ENCODE results near the gene ADARB1. TPM values are rescaled to one million over a fixed set of nuclear protein-coding genes. Genes with fewer than 3 reads are reported as not detected.

The ADARB1 gene
- total RNA-seq, 2 experiments from 2014 or later = 6.6 to 20.5 TPM

DNA sequence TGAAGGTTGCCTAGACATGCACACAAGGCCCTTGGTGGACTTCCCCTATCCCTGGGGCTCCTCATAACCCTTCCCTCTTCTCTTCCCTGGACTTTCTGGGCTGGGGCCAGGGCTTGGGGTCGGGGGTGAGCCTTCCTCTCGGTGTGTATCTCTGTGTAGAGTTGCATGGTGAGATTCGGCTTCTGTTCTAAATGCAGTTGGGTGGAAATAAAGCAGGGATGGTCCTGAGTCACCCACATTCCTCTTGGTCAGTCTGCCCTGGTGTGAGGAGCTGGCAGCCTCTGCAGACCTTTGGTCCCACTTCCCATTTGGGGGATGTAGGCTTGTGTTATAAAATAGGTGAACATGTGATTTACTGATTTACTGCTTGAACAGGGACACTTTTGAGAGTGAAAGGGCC is 38.0 kb downstream of the ADARB1 start:
- no peak for TF ChIP-seq EZH2phosphoT487 (IDR thresholded peaks at IDR 0.05; ENCODE audit: borderline replicate concordance, low read depth, low read length)
- TF ChIP-seq, protein P1, sequence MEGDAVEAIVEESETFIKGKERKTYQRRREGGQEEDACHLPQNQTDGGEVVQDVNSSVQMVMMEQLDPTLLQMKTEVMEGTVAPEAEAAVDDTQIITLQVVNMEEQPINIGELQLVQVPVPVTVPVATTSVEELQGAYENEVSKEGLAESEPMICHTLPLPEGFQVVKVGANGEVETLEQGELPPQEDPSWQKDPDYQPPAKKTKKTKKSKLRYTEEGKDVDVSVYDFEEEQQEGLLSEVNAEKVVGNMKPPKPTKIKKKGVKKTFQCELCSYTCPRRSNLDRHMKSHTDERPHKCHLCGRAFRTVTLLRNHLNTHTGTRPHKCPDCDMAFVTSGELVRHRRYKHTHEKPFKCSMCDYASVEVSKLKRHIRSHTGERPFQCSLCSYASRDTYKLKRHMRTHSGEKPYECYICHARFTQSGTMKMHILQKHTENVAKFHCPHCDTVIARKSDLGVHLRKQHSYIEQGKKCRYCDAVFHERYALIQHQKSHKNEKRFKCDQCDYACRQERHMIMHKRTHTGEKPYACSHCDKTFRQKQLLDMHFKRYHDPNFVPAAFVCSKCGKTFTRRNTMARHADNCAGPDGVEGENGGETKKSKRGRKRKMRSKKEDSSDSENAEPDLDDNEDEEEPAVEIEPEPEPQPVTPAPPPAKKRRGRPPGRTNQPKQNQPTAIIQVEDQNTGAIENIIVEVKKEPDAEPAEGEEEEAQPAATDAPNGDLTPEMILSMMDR (conservative IDR thresholded peaks at IDR 0.05; ENCODE audit: low read length) = no peak
- intact Hi-C loops (cut with micrococcal nuclease; ENCODE audit: unreplicated experiment) = no loop called here
- BruUV-seq (replicated peaks) = no TSS peak
- no peak overlapping the region for H3K27ac ChIP-seq (ENCODE audit: low read depth, low read length, poor library complexity, severe bottlenecking)
- POLR2A ChIA-PET = interaction anchor here (0.6 to 7.3 kb wide), 3 partner anchors 10 to 284 kb away, joined by 3 to 116 read pairs (median 4); no protein-coding TSS in a partner anchor
- no peak for DNase-seq (ENCODE audit: low spot score)
- no peak overlapping the region for H3K4me3 ChIP-seq (ENCODE audit: low read depth, low read length, poor library complexity, severe bottlenecking)
- no peak overlapping the region for H2AFZ ChIP-seq (ENCODE audit: low read length)
- no peaks in the 10 kb centered on the region for H4K20me1 ChIP-seq (ENCODE audit: insufficient read depth, low read length)
- no peaks in the 10 kb centered on the region; the same call in 1 of the 2 replicates for H3K36me3 ChIP-seq (ENCODE audit: insufficient read depth, low read length)
- H3K4me2 ChIP-seq (ENCODE audit: low read length) = peak overlapping the region; percentile 62; the same call in 1 of the 2 replicates
- CTCF ChIA-PET (ENCODE audit: unreplicated experiment) = interaction anchor here (0.8 to 3.0 kb wide), 2 partner anchors 10 to 16 kb away, joined by 3 to 14 read pairs; no protein-coding TSS in a partner anchor
- H3K79me2 ChIP-seq (ENCODE audit: insufficient read depth, low read depth, low read length) = no peaks in the 10 kb centered on the region
- 0 out of 2 replicates have a peak, but pooled peaks cover 5% of the 10 kb centered on the region for H3K9me3 ChIP-seq (ENCODE audit: low read length)
- no peaks in the 10 kb centered on the region for H3K9me2 ChIP-seq (ENCODE audit: insufficient read depth, low read length)
- H3K4me1 ChIP-seq (ENCODE audit: insufficient read depth, low read length, poor library complexity, severe bottlenecking) = peaks cover 52% of the 10 kb centered on the region

- TF ChIP-seq EZH2phosphoT487 (IDR thresholded peaks at IDR 0.05; ENCODE audit: borderline replicate concordance, low read depth, low read length) = no peak
- TF ChIP-seq, protein P1 (conservative IDR thresholded peaks at IDR 0.05; ENCODE audit: low read length) = no peak
- Histone ChIP-seq H4K20me1 (ENCODE audit: insufficient read depth, low read length) (no peaks in the 10 kb centered on the region), H3K9me2 (ENCODE audit: insufficient read depth, low read length) (no peaks in the 10 kb centered on the region), H3K4me3 (ENCODE audit: low read depth, low read length, poor library complexity, severe bottlenecking) (no peak overlapping the region), H3K9me3 (ENCODE audit: low read length) (no peaks in the 10 kb centered on the region), H2AFZ (ENCODE audit: low read length) (no peak overlapping the region), H3K36me3 (ENCODE audit: insufficient read depth, low read length) (no peaks in the 10 kb centered on the region), H3K27ac (ENCODE audit: low read depth, low read length, poor library complexity, severe bottlenecking) (no peak overlapping the region), H3K4me2 (ENCODE audit: low read length) (no peak overlapping the region), H3K4me1 (ENCODE audit: insufficient read depth, low read length, poor library complexity, severe bottlenecking) (peaks cover 46% of the 10 kb centered on the region), H3K79me2 (ENCODE audit: insufficient read depth, low read depth, low read length) (no peaks in the 10 kb centered on the region)
- BruUV-seq (replicated peaks) = no TSS peak
- POLR2A ChIA-PET = interaction anchor here (0.7 to 7.3 kb wide), 2 partner anchors 12 to 22 kb away, joined by 3 to 116 read pairs; no protein-coding TSS in a partner anchor
- intact Hi-C loops (cut with micrococcal nuclease; ENCODE audit: unreplicated experiment) = no loop called here
- CTCF ChIA-PET (ENCODE audit: unreplicated experiment) = interaction anchor here (0.7 to 1.5 kb wide), 3 partner anchors 8 to 15 kb away, joined by 3 to 5 read pairs (median 3); no protein-coding TSS in a partner anchor
- no peak for DNase-seq (ENCODE audit: low spot score)
Measured at GRCh38 chr21:45113543-45113942, 39.2 kb downstream of the ADARB1 start.

DNA sequence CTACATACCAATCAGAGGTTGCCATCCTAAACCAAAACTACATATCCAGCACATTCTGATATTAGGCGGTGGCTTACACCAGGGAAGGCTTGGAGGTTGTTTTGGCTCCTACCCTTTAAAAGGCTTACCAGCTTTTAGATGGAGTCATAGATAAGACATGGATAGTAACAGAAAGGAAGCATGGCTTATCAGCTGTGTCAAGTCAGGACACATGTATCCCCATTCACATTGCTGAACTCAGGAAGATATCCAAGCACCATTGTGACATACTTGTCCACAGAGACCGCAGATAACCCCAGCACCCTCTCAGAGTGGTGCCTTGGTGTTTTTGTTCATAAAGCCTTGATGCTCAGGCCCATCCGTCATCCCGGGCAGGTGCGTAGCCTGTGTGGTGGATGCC is 39.7 kb downstream of the ADARB1 start:
- Histone ChIP-seq H3K36me3 (ENCODE audit: insufficient read depth, low read length) (no peaks in the 10 kb centered on the region), H3K4me3 (ENCODE audit: low read depth, low read length, poor library complexity, severe bottlenecking) (no peak overlapping the region), H3K4me1 (ENCODE audit: insufficient read depth, low read length, poor library complexity, severe bottlenecking) (peaks cover 41% of the 10 kb centered on the region), H3K4me2 (ENCODE audit: low read length) (no peak overlapping the region), H4K20me1 (ENCODE audit: insufficient read depth, low read length) (no peaks in the 10 kb centered on the region), H3K9me3 (ENCODE audit: low read length) (no peaks in the 10 kb centered on the region), H2AFZ (ENCODE audit: low read length) (no peak overlapping the region), H3K27ac (ENCODE audit: low read depth, low read length, poor library complexity, severe bottlenecking) (no peak overlapping the region), H3K9me2 (ENCODE audit: insufficient read depth, low read length) (no peaks in the 10 kb centered on the region), H3K79me2 (ENCODE audit: insufficient read depth, low read depth, low read length) (no peaks in the 10 kb centered on the region)
- DNase-seq (ENCODE audit: low spot score) = no peak
- TF ChIP-seq, protein P1 (conservative IDR thresholded peaks at IDR 0.05; ENCODE audit: low read length) = no peak
- no peak for TF ChIP-seq EZH2phosphoT487 (IDR thresholded peaks at IDR 0.05; ENCODE audit: borderline replicate concordance, low read depth, low read length)
- ChIA-PET POLR2A (interaction anchor here (0.9 to 7.3 kb wide), 2 partner anchors 10 to 11 kb away, joined by 3 to 116 read pairs; no protein-coding TSS in a partner anchor), CTCF (ENCODE audit: unreplicated experiment) (interaction anchor here (1.0 to 1.5 kb wide), 3 partner anchors 8 to 14 kb away, joined by 3 to 5 read pairs (median 3); no protein-coding TSS in a partner anchor)
- intact Hi-C loops (cut with micrococcal nuclease; ENCODE audit: unreplicated experiment) = no loop called here
- BruUV-seq (replicated peaks) = no TSS peak

Data from OCI-LY7 (cell line).